Gastroesophageal sphincter (tissue), 4 donors: ENCODE data around the gene OS9. TPM values are rescaled to one million over a fixed set of nuclear protein-coding genes. Genes with fewer than 3 reads are reported as not detected.

Experiments used
- ATAC-seq: fragments of 150-250 bp; one replicate; pipeline ENCODE4 v1.9.1; 2016; ENCODE audit warnings: mild to moderate bottlenecking, moderate library complexity
- H3K27ac ChIP-seq, 4 donors: fragments of 200-600 bp; sonication (generic) in 3 of 4; 1 replicate in 3 of 4; 2 replicates in 1 of 4; pipeline ENCODE4 v1.5.1; 2016 to 2019
- H3K27me3 ChIP-seq: fragments of 200-600 bp; sonication (generic); one replicate; pipeline ENCODE4 v1.5.1; 2019
- H3K36me3 ChIP-seq, 2 donors: fragments of 200-600 bp; sonication (generic); one replicate each; pipeline ENCODE4 v1.5.1; 2019; ENCODE audit warnings: control low read depth in 1 of 2
- H3K4me1 ChIP-seq, 3 donors: fragments of 200-600 bp; sonication (generic); 1 replicate in 2 of 3; 2 replicates in 1 of 3; pipeline ENCODE4 v1.5.1; 2016 to 2019; ENCODE audit warnings: control low read depth in 2 of 3
- H3K4me3 ChIP-seq, 2 donors: fragments of 200-600 bp; sonication (generic); one replicate each; pipeline ENCODE4 v1.5.1; 2019; ENCODE audit warnings: mild to moderate bottlenecking in 1 of 2, moderate library complexity in 1 of 2
- H3K9me3 ChIP-seq, 3 donors: fragments of 200-600 bp; sonication (generic); one replicate each; pipeline ENCODE4 v1.5.1; 2017 to 2019; ENCODE audit warnings: control low read depth in 2 of 3
- CTCF ChIP-seq, 4 experiments: fragments of 200-600 bp in 2 of 4; fragments of 450-650 bp in 2 of 4; sonication (generic) in 1 of 4; IDR thresholded peaks; one replicate each; pipeline ENCODE4 v1.5.1; 2017 to 2019; ENCODE audit warnings: antibody characterized with exemption in 4 of 4, mild to moderate bottlenecking in 2 of 4, moderate library complexity in 2 of 4
- EP300 ChIP-seq: sonication (generic); formaldehyde crosslinking; IDR thresholded peaks from one replicate; pipeline ENCODE4 v1.6.1; 2017; ENCODE audit warnings: antibody characterized with exemption, mild to moderate bottlenecking
- POLR2A ChIP-seq, 2 donors: fragments of 450-650 bp; IDR thresholded peaks; one replicate each; pipeline ENCODE4 v1.6.1; 2017; ENCODE audit warnings: antibody characterized with exemption in 2 of 2, mild to moderate bottlenecking in 2 of 2, moderate library complexity in 1 of 2
- POLR2AphosphoS5 ChIP-seq: sonication (generic); formaldehyde crosslinking; IDR thresholded peaks from one replicate; pipeline ENCODE4 v1.6.1; 2017; ENCODE audit warnings: antibody characterized with exemption
- WGBS, 2 donors: methylation state at CpG; one replicate each; pipeline ENCODE4 v1.1.5; 2018; ENCODE audit warnings: low coverage in 1 of 2; 5-methylcytosine and 5-hydroxymethylcytosine counted together
- total RNA-seq, 4 donors: library from RNA; depleted of rRNA; stranded (reverse); fragments of >200 nt; gene quantifications; one replicate each; pipeline ENCODE4 v1.1.0, GENCODE V29; 2016

The OS9 gene
- total RNA-seq, 4 donors from 2014 or later, result 161 to 235 (median 186) TPM

- Histone ChIP-seq H3K4me3 (no peak overlapping the region), H3K36me3 (peaks cover 0 to 30% of the 10 kb centered on the region in 2 donors), H3K4me1 (peaks cover 0 to 30% (median 28%) of the 10 kb centered on the region in 3 donors), H3K27me3 (peaks cover 68% of the 10 kb centered on the region), H3K27ac (no peak overlapping the region), H3K9me3 (no peaks in the 10 kb centered on the region)
- no peak for ATAC-seq
- TF ChIP-seq POLR2AphosphoS5, result no peak
- TF ChIP-seq POLR2A (IDR thresholded peaks at IDR 0.05), result no peak
- TF ChIP-seq CTCF (IDR thresholded peaks at IDR 0.05), result no peak
- TF ChIP-seq EP300, result no peak
- 65 to 66% methylated on average over 2 of the region's 6 CpGs for WGBS, 2 donors
Observed at GRCh38 chr12:57763881-57764661, 70.1 kb downstream of the OS9 start.

DNA sequence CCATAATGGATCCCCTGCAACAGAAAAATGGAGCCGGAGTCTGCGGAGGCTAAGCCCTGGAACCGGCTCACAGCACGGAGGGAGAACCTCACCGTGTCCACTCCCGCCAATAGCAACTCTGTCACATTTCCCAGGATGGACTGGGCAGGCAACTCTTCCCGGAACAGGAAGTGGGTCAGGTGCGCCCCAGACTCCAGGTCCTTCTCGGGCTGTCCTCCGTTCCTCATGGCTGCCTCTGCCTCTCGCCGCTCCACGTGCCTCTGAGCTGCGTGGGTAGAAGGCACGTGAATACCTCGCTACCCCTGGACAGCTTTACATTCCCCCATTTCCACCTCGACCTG is 70.7 kb downstream of the OS9 start:
- H3K4me3 ChIP-seq, result peak overlapping the region in 1 of 2 donors; percentile 42
- H3K9me3 ChIP-seq, result no peaks in the 10 kb centered on the region
- H3K36me3 ChIP-seq, result peaks cover 0 to 31% of the 10 kb centered on the region in 2 donors
- peaks cover 68% of the 10 kb centered on the region for H3K27me3 ChIP-seq
- 26 to 28% methylated on average over 6 to 9 of the region's 17 CpGs for WGBS, 2 donors
- TF ChIP-seq POLR2A (IDR thresholded peaks at IDR 0.05), result no peak
- H3K4me1 ChIP-seq, result peaks cover 0 to 30% (median 28%) of the 10 kb centered on the region in 3 donors
- no peak overlapping the region for H3K27ac ChIP-seq
- ATAC-seq, result no peak

GRCh38 chr12:57765003-57765697 is 71.2 kb downstream of the OS9 start:
- Histone ChIP-seq H3K27ac (no peak overlapping the region), H3K9me3 (no peaks in the 10 kb centered on the region), H3K36me3 (peaks cover 0 to 30% of the 10 kb centered on the region in 2 donors), H3K27me3 (peaks cover 68% of the 10 kb centered on the region), H3K4me1 (peaks cover 0 to 30% (median 28%) of the 10 kb centered on the region in 3 donors), H3K4me3 (peak overlapping the region in 1 of 2 donors; percentile 42)
- TF ChIP-seq CTCF (IDR thresholded peaks at IDR 0.05) (peak in 3 of 4 experiments; percentile 3 to 34 (median 16)), EP300 (no peak)
- no CpG with 5 or more reads among the region's 60 CpGs for WGBS, 2 donors
- peak; percentile 54 for ATAC-seq

- WGBS, 2 donors, result 0% methylated on average over 2 of the region's 40 CpGs; no CpG with 5 or more reads in 1 of the 2 donors
- Histone ChIP-seq H3K27me3 (peaks cover 63% of the 10 kb centered on the region), H3K4me1 (peaks cover 0 to 33% (median 28%) of the 10 kb centered on the region in 3 donors), H3K9me3 (no peaks in the 10 kb centered on the region), H3K27ac (no peak overlapping the region), H3K36me3 (peaks cover 0 to 27% of the 10 kb centered on the region in 2 donors), H3K4me3 (peak overlapping the region in 1 of 2 donors; percentile 42)
- peak; percentile 6 for ATAC-seq
- TF ChIP-seq CTCF (IDR thresholded peaks at IDR 0.05) (no peak), POLR2A (IDR thresholded peaks at IDR 0.05) (no peak), POLR2AphosphoS5 (no peak), EP300 (no peak)
Observed at GRCh38 chr12:57765698-57766463, 71.9 kb downstream of the OS9 start.
